ENCODE data around the gene BTBD9.

Gene BTBD9

GRCh38 chr6:38552121-38552520 lies 87.6 kb downstream of the BTBD9 start:
- no peak for DNase-seq

GRCh38 chr6:38549795-38550194 lies 89.9 kb downstream of the BTBD9 start:
- DNase-seq, result no peak

- DNase-seq, result no peak
Observed at GRCh38 chr6:38549180-38549579, 90.5 kb downstream of the BTBD9 start.

GRCh38 chr6:38543022-38543421 lies 96.7 kb downstream of the BTBD9 start:
- no peak for DNase-seq

- DNase-seq, result no peak
Observed at GRCh38 chr6:38542031-38542430, 97.7 kb downstream of the BTBD9 start.

- DNase-seq, result no peak
Observed at GRCh38 chr6:38533064-38533463, 106.7 kb downstream of the BTBD9 start.

- DNase-seq, result no peak
Observed at GRCh38 chr6:38531134-38531533, 108.6 kb downstream of the BTBD9 start.

- no peak for DNase-seq
Observed at GRCh38 chr6:38528196-38528965, 111.3 kb downstream of the BTBD9 start.

GRCh38 chr6:38527371-38527770 lies 112.4 kb downstream of the BTBD9 start:
- no peak for DNase-seq

GRCh38 chr6:38525888-38526287 lies 113.8 kb downstream of the BTBD9 start:
- no peak for DNase-seq

GRCh38 chr6:38524436-38525145 lies 115.1 kb downstream of the BTBD9 start:
- no peak for DNase-seq

GRCh38 chr6:38522322-38522721 lies 117.4 kb downstream of the BTBD9 start:
- DNase-seq, result no peak

- DNase-seq, result no peak
Observed at GRCh38 chr6:38518511-38519304, 121.0 kb downstream of the BTBD9 start.

- DNase-seq, result no peak
Observed at GRCh38 chr6:38517005-38517404, 122.7 kb downstream of the BTBD9 start.

- no peak for DNase-seq
Observed at GRCh38 chr6:38514399-38514798, 125.3 kb downstream of the BTBD9 start.

GRCh38 chr6:38512211-38512610 lies 127.5 kb downstream of the BTBD9 start:
- no peak for DNase-seq

GRCh38 chr6:38510205-38510604 lies 129.5 kb downstream of the BTBD9 start:
- no peak for DNase-seq

- no peak for DNase-seq
Observed at GRCh38 chr6:38509713-38510112, 130.0 kb downstream of the BTBD9 start.

GRCh38 chr6:38508894-38509293 lies 130.8 kb downstream of the BTBD9 start:
- no peak for DNase-seq

- DNase-seq, result no peak
Observed at GRCh38 chr6:38508286-38508685, 131.4 kb downstream of the BTBD9 start.

- no peak for DNase-seq
Observed at GRCh38 chr6:38507173-38507572, 132.6 kb downstream of the BTBD9 start.

GRCh38 chr6:38505826-38506225 lies 133.9 kb downstream of the BTBD9 start:
- DNase-seq, result no peak

- DNase-seq, result no peak
Observed at GRCh38 chr6:38504996-38505395, 134.7 kb downstream of the BTBD9 start.

Data from SHP77 treated with DMSO at 0.1 percent for 48 hours (cell line).